Endothelial cell of umbilical vein (primary cell): Measurements from ENCODE around the gene RBM22. TPM values are rescaled to one million over a fixed set of nuclear protein-coding genes. Genes with fewer than 3 reads are reported as not detected.

Experiments
- BruUV-seq: library from RNA; stranded (reverse); fragments of 400-500 nt; replicated peaks from 2 replicates; lab custom pipeline; 2021; lab: Mats Ljungman, UMichigan
- CTCF ChIA-PET: fragments of 300-600, 350-600 bp; sonication (Branson Sonifier 250); formaldehyde crosslinking; loops from one replicate; lab custom pipeline; 2021; ENCODE audit warnings: antibody characterized with exemption, inconsistent platforms; lab: Charles Lee
- POLR2A ChIA-PET: fragments of 300-600, 350-600 bp; sonication (Branson Sonifier 250); formaldehyde crosslinking; loops from one replicate; lab custom pipeline; 2021; ENCODE audit warnings: antibody characterized with exemption, inconsistent platforms; lab: Charles Lee
- DNase-seq: peaks from one replicate; pipeline ENCODE4 v3.0.0-alpha.2; 2011; ENCODE audit warnings: low read depth, low spot score
- FAIRE-seq: peaks from 2 replicates; lab custom pipeline; 2011; peaks lifted over from hg19 to GRCh38; lab: Jason Lieb, UNC
- H2AFZ ChIP-seq: 2 replicates; pipeline ENCODE4 v1.6.0; 2012; ENCODE audit warnings: low read depth, low read length, control low read depth, inconsistent platforms
- H3K27ac ChIP-seq: 2 replicates; pipeline ENCODE4 v1.5.1; 2011; ENCODE audit warnings: low read depth, mild to moderate bottlenecking, control low read depth, low read length, moderate library complexity; ENCODE audit not compliant: insufficient read depth
- H3K27me3 ChIP-seq, 2 experiments: 2 replicates each; pipeline versions ENCODE4 v1.6.0 to v1.6.1; 2011; ENCODE audit warnings: low read length in 2 of 2, mixed read lengths in 1 of 2; ENCODE audit not compliant: control insufficient read depth in 2 of 2, insufficient read depth in 2 of 2
- H3K36me3 ChIP-seq, 2 experiments: 2 replicates in 1 of 2; 3 replicates in 1 of 2; pipeline ENCODE4 v1.5.1; 2011; ENCODE audit warnings: low read length in 2 of 2, mild to moderate bottlenecking in 1 of 2, moderate library complexity in 1 of 2; ENCODE audit not compliant: control insufficient read depth in 2 of 2, insufficient read depth in 2 of 2; ENCODE audit errors: extremely low read depth in 1 of 2
- H3K4me1 ChIP-seq: 3 replicates; pipeline ENCODE4 v1.5.1; 2011; ENCODE audit warnings: mild to moderate bottlenecking, low read length; ENCODE audit not compliant: control insufficient read depth, insufficient read depth; ENCODE audit errors: extremely low read depth
- H3K4me2 ChIP-seq: 2 replicates; pipeline ENCODE4 v1.6.1; 2011; ENCODE audit warnings: low read length, control low read depth, mixed read lengths; ENCODE audit not compliant: insufficient read depth
- H3K4me3 ChIP-seq, 3 experiments: fragments of 200-600 bp in 1 of 3; sonication (generic), shearing (Covaris generic) in 1 of 3; replicated peaks in 1 of 3; 2 replicates each; pipeline ENCODE4 v1.5.1; 2011 to 2016; ENCODE audit warnings: control low read depth in 3 of 3, low read length in 3 of 3, mild to moderate bottlenecking in 2 of 3, inconsistent platforms in 1 of 3, low read depth in 1 of 3, moderate library complexity in 1 of 3; ENCODE audit not compliant: insufficient read depth in 1 of 3
- H3K79me2 ChIP-seq: 2 replicates; pipeline ENCODE4 v1.6.0; 2012; ENCODE audit warnings: low read length, inconsistent platforms; ENCODE audit not compliant: control insufficient read depth, insufficient read depth
- H3K9ac ChIP-seq: replicated peaks from 2 replicates; pipeline ENCODE3; 2011; ENCODE audit warnings: low read length, control low read depth; ENCODE audit not compliant: insufficient read depth; ENCODE audit errors: extremely low read depth
- H3K9me1 ChIP-seq: replicated peaks from 3 replicates; pipeline ENCODE4 v1.6.0; 2011; ENCODE audit warnings: mild to moderate bottlenecking, low read length; ENCODE audit not compliant: control insufficient read depth, insufficient read depth; ENCODE audit errors: extremely low read depth
- H3K9me3 ChIP-seq: replicated peaks from 2 replicates; pipeline ENCODE4 v1.5.1; 2012; ENCODE audit warnings: low read length, inconsistent platforms; ENCODE audit not compliant: control insufficient read depth, insufficient read depth
- H4K20me1 ChIP-seq: replicated peaks from 2 replicates; pipeline ENCODE3; 2011; ENCODE audit warnings: mild to moderate bottlenecking, low read length; ENCODE audit not compliant: control insufficient read depth, insufficient read depth; ENCODE audit errors: extremely low read depth
- CTCF ChIP-seq, 2 donors: IDR thresholded peaks; 1 replicate in 1 of 2; 2 replicates in 1 of 2; pipeline ENCODE4 v1.5.1; 2011; ENCODE audit warnings: low read length in 2 of 2, mild to moderate bottlenecking in 2 of 2, moderate library complexity in 2 of 2, control low read depth in 1 of 2, inconsistent platforms in 1 of 2, low read depth in 1 of 2; ENCODE audit not compliant: insufficient read depth in 1 of 2; ENCODE audit errors: extremely low read depth in 1 of 2
- EZH2 ChIP-seq: IDR thresholded peaks from 2 replicates; pipeline ENCODE4 v1.6.1; 2012; ENCODE audit warnings: borderline replicate concordance, low read depth, mild to moderate bottlenecking, moderate library complexity, low read length, inconsistent platforms; ENCODE audit not compliant: severe bottlenecking
- FOS ChIP-seq: IDR thresholded peaks from 2 replicates; pipeline ENCODE4 v1.6.1; 2011; ENCODE audit warnings: mild to moderate bottlenecking, low read length, moderate library complexity, borderline replicate concordance; ENCODE audit not compliant: insufficient read depth
- GATA2 ChIP-seq: IDR thresholded peaks from 2 replicates; pipeline ENCODE4 v1.7.0; 2011; ENCODE audit warnings: low read depth, mild to moderate bottlenecking, moderate library complexity, mixed read lengths, low read length; ENCODE audit not compliant: insufficient read length, insufficient read depth
- JUN ChIP-seq: IDR thresholded peaks from 2 replicates; pipeline ENCODE4 v1.6.1; 2011; ENCODE audit warnings: borderline replicate concordance, low read depth; ENCODE audit not compliant: insufficient read length, insufficient read depth
- MAX ChIP-seq: IDR thresholded peaks from 2 replicates; pipeline ENCODE4 v1.6.1; 2011; ENCODE audit not compliant: insufficient read depth, insufficient read length
- MYC ChIP-seq: IDR thresholded peaks from one replicate; pipeline ENCODE4 v1.6.1; 2011; ENCODE audit warnings: mild to moderate bottlenecking, low read depth, low read length
- POLR2A ChIP-seq: IDR thresholded peaks from 2 replicates; pipeline ENCODE4 v1.6.1; 2012; ENCODE audit warnings: low read depth, mild to moderate bottlenecking, control low read depth, low read length
- POLR2AphosphoS5 ChIP-seq: IDR thresholded peaks from 2 replicates; pipeline ENCODE4 v1.6.1; 2012; ENCODE audit warnings: low read depth, mild to moderate bottlenecking, control low read depth, low read length, moderate library complexity; ENCODE audit not compliant: insufficient read depth
- dilution Hi-C: fragments of 300-500 bp; cut with MboI; formaldehyde crosslinking; loops from one replicate; pipeline ENCODE4 v1.15.0; 2019; ENCODE audit warnings: low sequenced_read_pairs; ENCODE audit not compliant: extremely low pct_ligation_motif_present
- intact Hi-C: fragments of 100-400 bp; cut with micrococcal nuclease; formaldehyde crosslinking; loops from one replicate; pipeline ENCODE4 v1.10.0; 2022
- polyA plus RNA-seq, 4 experiments: library from polyadenylated mRNA; depleted of rRNA in 3 of 4; stranded (reverse) in 3 of 4; unstranded in 1 of 4; fragments of >200 nt; gene quantifications; 2 replicates each; pipeline versions ENCODE4 v1.2.1 to v1.2.3, GENCODE V29; 2011 to 2012; ENCODE audit warnings: missing spikeins in 1 of 4
- total RNA-seq: library from RNA; stranded (reverse); gene quantifications from 2 replicates; pipeline ENCODE4 v1.2.3, GENCODE V29; 2021

Gene RBM22
- total and polyA plus RNA-seq, 2 donors (not counting 3 experiments of a cell fraction or from before 2014, with no cell fraction given), result 41.8 to 51.2 TPM

- H3K79me2 ChIP-seq, result peaks cover 24% of the 10 kb centered on the region
- TF ChIP-seq POLR2AphosphoS5, result no peak
- no peak for TF ChIP-seq CTCF (IDR thresholded peaks at IDR 0.05; ENCODE audit: extremely low read depth in 1 of 2, insufficient read depth in 1 of 2, low read depth in 1 of 2, low read length in 2 of 2)
- TF ChIP-seq JUN, result no peak
- TF ChIP-seq POLR2A, result no peak
- TF ChIP-seq EZH2, result no peak
- TF ChIP-seq FOS, result no peak
- TF ChIP-seq GATA2, result no peak
- no peak for TF ChIP-seq MAX
- TF ChIP-seq MYC, result no peak
- peak overlapping the region; percentile 79 for H2AFZ ChIP-seq
- dilution Hi-C loops, result no loop called here
- peak overlapping the region; percentile 73 for H3K27ac ChIP-seq
- peak overlapping the region; percentile 45 to 98 (median 69) for H3K4me3 ChIP-seq
- FAIRE-seq, result no peak
- H3K9me1 ChIP-seq, result no peaks in the 10 kb centered on the region
- H3K9ac ChIP-seq, result peak overlapping the region; percentile 85
- H3K36me3 ChIP-seq, result peaks cover 18 to 22% of the 10 kb centered on the region in 2 experiments
- ChIA-PET CTCF (interaction anchor here (0.7 to 2.6 kb wide), 28 partner anchors 8 to 465 kb away, joined by 3 to 33 read pairs (median 4); partner anchors contain the start of genes DCTN4, IRGM and SMIM3), POLR2A (interaction anchor here (1.0 to 1.1 kb wide), 2 partner anchors 11 to 13 kb away, joined by 3 to 5 read pairs; no protein-coding TSS in a partner anchor)
- BruUV-seq, result TSS peak; percentile 51
- intact Hi-C loops, result loop anchor here (1.0 to 5.0 kb wide), 5 partner anchors 59 to 465 kb away; partner anchors contain the start of gene DCTN4
- H4K20me1 ChIP-seq, result no peaks in the 10 kb centered on the region
- H3K4me1 ChIP-seq, result peaks cover 13% of the 10 kb centered on the region
- DNase-seq, result no peak
- no peaks in the 10 kb centered on the region for H3K9me3 ChIP-seq
- peak overlapping the region; percentile 95 for H3K4me2 ChIP-seq
- H3K27me3 ChIP-seq, result peaks cover 3 to 6% of the 10 kb centered on the region in 2 experiments
These were observed 642 bp downstream of the RBM22 start for GRCh38 chr5:150700246-150700593.
